G401 (cell line): ENCODE results near the gene ERCC6L. TPM values are rescaled to one million over a fixed set of nuclear protein-coding genes. Genes with fewer than 3 reads are reported as not detected.
"Not testable (repeated sequence)": the region's sequence is repeated elsewhere in the genome, so short reads cannot be mapped to it uniquely, and the experiment has no call there.

Experiments used
- DNase-seq: peaks from one replicate; pipeline ENCODE4 v3.0.0-alpha.2; 2015; ENCODE audit warnings: low spot score
- in situ Hi-C: cut with HindIII; loops from 2 replicates; pipeline ENCODE4 v1.10.0; 2016; ENCODE audit warnings: low sequenced_read_pairs, mixed read lengths
- total RNA-seq: library from RNA; depleted of rRNA; stranded (reverse); fragments of >200 nt; shearing (Covaris generic); gene quantifications from 2 replicates; pipeline ENCODE4 v1.2.3, GENCODE V29; 2014

Gene ERCC6L
- total RNA-seq, 1 experiment from 2014 or later, result 9.4 TPM

DNA sequence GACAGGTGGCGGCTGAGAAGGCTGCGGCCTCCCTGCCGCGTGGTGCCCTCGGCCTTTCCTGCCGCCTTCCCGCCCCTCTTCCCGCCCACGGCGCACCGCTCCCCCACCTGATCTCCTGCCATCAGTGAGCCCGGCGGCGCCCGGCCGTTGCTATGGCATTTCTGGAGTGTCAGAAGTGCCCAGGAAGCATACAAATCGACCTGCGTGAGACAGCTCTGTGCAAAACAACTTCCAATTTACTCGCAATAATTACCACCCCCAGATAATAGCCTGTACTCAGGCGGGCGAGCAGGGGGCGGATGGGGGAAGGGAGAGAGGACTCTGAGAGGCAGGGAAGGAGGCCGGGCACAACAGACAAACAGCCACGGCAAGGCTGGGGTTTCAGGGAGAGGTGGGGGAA is 16.6 kb upstream of the ERCC6L start:
- in situ Hi-C loops, result no loop called here
- DNase-seq, result peak; percentile 45

DNA sequence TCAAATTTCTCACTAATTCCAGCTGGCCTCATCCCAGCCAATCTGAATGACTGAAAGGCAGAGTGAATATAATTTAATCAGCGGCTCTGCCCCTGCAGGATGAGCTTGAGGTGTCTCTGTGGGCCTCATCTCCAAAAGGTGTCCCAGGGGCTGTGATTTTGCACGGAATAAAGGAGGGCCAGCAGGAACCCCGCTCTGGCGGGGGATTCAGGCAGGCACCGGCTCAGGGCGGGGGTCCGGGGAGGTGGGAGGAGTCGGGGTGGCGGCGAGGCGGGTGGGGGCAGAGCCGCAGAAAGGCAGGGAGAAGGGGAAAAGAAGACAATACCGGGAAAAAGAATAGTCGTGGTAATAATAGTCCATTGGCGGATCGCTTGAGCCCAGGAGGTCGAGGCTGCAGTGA is 16.0 kb upstream of the ERCC6L start:
- DNase-seq, result no peak
- in situ Hi-C loops, result no loop called here

DNA sequence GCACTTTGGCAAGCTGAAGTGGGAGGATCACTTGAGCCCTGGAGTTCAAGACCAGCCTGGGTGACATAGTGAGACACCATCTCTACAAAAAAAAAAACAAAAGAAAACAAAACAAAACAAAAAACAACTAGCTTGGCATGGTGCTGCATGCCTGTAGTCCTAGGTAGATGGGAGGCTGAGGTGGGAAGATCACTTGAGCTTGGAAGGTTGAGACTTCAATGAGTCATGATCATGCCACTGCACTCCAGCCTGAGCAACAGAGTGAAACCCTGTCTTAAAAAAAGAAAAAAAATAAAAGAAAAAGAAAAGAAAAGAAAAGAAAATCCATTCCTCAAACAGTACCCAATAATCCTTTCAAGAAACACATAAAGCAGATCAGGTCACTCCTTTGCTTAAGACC is 14.9 kb upstream of the ERCC6L start:
- no peak for DNase-seq
- in situ Hi-C loops, result no loop called here

DNA sequence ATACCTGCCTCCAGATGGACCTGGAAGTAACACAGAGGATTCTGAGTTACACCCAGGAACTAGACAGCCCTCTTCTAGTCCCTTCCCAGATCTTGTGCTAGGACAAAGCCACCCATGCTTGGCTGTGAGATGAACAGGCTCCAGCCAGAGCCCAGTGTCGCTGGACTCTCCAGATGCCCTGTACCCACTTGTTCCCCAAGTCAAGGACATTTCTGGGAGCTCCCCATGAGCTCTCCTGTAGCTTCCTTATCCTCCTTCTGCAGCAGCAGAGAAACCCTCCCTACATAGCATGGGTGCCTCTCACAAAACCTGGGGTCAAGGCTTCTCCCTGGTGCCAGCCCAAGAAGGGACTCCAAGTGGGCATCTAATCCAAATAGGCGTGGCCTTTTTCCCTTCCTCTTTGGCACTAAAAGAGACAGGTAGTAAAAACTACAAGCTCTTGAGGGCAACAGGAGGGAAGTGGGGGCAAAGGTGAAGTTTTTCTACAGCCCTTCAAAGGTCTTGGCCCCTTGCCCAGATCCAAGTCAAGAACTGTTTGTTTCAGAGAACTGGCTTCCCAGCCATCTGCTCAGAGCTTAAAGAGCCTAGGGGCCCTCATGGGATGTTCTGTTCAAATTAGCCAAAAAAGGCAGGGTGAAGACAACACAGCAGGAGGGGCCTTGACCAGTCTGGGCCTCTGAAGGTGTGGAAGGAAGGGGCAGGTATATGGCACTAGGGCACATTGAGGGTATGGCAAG is 8.5 kb upstream of the ERCC6L start:
- no peak for DNase-seq
- in situ Hi-C loops, result no loop called here

DNA sequence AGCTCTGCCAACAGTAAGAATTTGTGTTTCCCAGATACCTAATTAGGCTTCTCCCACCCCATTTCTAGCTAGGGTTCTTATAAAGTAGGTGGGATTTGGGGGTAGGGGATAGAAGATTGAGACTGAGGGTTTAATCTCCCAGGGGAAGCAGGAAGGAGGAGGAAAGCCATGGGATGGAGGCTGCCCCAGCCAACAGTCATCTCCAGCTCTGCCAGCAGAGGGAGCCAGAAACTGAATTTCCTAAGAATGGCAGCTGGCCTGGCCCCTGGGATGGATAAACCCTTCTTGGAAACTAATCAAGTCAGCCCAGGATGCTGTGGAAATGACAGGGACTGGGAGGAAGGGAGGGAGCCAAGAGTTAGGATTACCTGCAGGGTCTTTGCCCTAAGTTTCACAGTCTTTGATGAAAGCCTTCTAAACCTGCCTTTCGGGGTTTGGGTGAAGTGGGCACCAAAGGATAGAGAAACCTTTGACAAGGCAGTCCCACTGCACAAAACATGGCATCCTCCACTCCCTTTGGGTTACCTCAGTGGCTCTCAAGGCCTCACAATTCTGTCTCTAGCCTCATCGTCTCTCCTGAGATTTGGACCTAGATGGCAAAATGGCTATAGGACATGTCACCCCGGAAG is 6.7 kb upstream of the ERCC6L start:
- in situ Hi-C loops, result no loop called here
- DNase-seq, result peak; percentile 37

DNA sequence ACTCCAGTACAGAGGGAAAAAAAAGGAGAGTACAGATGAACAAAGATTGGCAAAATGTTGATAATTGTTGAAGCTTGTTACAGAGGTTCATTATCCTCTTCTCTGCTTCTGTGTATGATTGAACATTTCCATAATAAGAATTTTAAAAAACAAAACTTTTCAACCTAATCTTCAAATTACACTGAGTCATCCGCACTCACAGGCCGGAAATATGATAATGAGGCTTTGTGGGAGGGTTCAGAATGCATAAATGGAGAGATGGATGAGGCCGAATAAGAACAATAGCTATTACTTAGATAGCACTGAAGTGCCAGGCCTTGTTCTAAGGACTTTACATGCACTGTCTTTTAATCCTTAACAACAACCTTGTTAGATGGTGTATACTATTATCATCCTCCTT is 4.6 kb upstream of the ERCC6L start:
- in situ Hi-C loops, result no loop called here
- DNase-seq, result no peak

DNA sequence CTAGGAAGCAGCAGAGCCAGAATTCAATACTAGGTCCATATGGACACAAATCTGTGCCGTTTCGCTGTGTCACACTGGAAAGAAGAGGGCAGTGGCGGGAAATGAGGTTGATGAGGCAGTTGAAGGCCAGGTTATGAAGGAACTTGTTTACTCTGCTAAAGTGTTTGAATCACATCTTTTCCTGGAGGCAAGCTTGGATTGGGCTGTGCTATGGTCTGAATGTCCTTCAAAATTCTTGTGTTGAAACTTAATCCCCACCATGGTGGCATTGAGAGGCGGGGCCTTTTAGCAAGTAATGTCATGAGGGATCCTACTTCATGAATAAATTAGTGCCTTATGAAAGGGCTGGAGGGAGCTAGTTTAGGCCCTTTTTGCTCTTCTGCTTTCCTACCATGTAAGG is 2.1 kb upstream of the ERCC6L start:
- in situ Hi-C loops, result no loop called here
- no peak for DNase-seq

DNA sequence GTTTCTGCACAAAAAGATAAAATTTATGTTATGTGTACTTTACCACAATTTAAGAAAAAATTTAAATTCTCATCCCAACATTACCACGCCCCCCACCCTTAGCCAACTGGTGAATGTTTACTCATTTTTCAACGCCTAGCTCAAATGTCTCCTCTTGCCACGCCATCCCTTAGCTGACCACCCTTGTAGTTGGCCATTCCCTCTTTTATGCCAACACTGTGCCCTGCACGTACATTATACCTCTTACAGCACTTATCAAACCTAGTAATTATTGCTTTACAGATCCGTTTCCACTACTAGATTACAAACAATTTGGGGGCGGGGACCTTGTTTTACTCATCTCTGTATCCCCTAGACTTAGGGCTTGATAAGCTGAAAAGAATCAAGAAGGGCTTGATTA is 644 bp downstream of the ERCC6L start:
- no peak for DNase-seq

DNA sequence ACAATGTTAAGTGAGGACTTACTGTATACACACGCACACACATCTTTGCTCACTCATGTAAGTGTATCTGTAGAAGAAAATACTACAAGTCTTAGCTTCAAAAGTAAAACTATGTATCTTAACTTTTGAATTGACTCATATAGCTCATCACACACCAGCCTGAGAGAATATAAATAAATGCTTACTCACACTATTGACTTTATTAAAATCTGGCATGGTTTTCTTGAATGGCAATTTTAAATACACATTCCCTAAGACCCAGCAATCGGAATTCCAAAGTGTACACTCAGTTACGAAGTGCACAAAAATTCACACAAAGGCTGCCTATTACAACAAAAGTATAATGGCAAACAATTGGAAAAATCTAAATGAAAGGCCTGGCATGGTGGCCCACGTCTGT is 2.0 kb downstream of the ERCC6L start:
- in situ Hi-C loops, result no loop called here
- no peak for DNase-seq

More for the DNA sequence above, 644 bp downstream of the ERCC6L start:
- in situ Hi-C loops, result no loop called here

DNA sequence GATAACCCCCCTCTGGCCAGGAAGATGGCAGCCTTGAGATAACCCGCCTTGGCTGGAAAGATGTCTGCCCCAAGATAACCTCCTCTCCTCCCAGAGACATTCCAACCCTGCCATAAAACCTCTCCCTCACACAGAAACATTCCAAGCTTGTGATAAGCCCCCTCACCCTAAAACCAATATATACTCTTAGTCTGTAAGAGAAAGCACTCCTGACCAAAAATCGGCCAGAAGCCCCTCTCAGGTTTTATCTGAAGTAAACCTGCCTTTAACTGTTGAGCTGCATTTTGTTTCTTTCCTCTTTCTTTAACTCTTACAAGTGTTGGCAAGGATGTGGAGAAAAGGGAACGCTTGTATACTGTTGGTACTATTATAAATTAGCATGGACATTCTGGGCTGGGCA is 8.5 kb downstream of the ERCC6L start:
- in situ Hi-C loops, result no loop called here
- no peak for DNase-seq

DNA sequence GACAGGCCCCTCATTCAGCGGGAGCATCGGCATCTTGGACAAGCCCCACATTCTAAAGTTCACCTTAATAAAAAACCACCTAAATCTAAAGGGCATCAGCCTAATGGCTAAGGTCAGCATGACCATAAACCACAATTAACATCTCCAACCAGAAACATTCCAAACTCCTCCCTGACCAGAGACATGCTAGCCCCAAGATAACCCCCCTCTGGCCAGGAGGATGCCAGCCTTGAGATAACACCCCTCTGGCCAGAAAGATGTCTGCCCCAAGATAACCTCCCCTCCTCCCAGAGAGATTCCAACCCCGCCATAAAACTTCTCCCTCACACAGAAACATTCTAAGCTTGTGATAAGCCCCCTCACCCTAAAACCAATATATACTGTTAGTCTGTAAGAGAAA is 18.5 kb downstream of the ERCC6L start:
- DNase-seq, in situ Hi-C loops: not testable (repeated sequence)

DNA sequence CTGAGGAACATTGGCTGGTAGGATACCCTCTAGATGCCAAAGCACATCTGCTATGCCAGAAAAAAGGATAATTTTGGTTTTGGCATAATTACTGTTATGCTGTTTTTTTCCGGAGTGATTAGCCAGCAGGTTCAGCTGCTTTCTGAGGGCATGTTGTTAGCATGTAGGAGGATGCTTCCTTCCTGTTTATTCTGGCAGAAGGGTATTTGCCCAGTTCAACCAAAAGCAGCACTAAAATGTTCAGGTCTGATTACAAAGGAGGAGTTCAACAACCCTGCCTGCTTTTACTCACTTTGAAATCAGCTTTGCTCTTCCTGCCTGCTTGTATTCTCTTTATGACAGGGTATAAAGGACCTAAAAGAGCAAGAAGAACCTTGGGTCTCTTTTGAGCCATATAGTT is 21.9 kb downstream of the ERCC6L start:
- DNase-seq, result no peak
- in situ Hi-C loops, result no loop called here

DNA sequence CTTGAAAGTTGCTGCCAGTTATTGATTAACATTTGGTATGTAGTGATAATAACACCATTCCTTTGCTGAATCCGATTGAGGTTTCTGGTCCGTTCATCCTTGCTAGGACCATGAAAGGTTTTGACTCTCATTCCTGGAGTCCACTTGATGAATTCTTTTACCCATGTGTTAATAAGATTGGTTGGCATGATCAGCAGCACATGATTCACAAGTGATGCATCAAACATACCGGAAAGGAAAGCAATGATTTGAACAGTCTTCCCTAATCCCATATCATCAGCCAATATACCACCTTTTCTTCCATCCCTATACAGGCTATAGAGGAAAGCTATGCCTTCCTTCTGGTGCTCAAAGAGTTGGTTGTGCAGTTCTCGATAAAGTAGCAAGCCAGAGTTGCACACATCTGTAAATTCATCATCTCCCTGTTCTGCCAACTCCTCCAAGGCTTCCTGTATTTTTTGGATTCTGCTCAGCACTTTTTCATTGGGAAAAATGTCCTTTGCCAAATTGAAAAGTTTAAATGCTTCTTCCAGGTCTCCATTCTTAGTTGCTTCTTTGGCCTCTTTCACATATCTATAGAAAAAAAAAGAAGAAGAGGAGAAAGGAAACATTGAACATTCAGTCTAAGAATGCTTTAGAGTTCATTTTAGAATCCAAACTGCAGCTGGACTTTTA is 30.6 kb downstream of the ERCC6L start:
- in situ Hi-C loops, result no loop called here
- DNase-seq, result no peak

DNA sequence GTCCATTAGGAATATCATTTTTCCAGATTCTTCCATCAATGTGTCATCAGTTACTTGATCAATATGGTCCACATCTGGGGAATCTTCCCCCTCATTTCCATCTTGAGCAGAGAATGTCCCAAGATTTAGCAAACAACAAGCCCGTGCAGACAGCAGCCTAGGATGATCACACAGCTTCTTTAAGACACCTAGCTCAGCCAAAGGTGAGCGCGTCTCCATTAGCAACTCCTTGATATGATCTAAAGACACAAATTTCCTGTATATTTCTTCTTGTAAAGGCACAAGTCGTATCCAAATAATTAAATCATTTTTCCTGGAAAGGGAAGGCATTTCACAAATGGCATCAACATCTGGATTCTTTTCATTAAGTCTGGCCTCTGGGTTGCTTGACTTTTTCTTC is 31.5 kb downstream of the ERCC6L start:
- no peak for DNase-seq
- in situ Hi-C loops, result no loop called here

DNA sequence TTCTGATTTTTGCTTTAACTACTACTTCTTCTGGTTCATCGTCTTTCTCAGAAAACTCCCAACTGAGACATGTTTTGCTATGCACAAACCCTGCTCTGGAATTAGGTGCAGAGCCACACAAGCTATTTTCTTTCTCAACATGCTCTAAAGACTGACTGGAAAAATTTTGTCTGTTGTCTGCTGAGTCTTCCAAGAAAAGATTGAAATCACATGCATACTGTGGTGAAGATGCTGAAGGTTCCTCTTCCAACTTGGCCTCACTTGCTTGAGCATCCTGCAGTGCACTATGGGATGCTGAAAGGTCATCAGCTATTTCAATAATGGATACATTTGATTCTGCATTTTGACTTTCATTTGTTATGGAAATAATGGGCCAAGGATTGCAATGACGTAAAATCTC is 33.1 kb downstream of the ERCC6L start:
- no peak for DNase-seq
- in situ Hi-C loops, result no loop called here

DNA sequence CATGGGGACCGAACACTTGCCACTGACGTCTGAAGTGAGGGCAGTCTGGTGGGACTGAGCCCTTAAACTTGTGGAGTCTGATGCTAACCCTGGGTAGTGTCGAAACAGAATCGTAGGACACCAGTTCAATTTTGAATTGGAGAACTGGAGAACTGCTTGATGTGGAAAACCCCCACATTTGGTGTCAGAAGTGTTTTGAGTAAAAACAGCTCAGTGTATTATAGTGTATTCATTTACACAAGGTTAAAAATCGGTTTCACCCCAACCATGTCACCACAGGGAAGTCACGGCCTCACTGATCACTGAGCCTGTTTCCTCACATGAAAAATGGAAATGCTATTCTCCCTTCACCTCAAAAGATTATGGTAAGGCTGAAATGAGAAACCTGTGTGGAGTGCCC is 35.4 kb downstream of the ERCC6L start:
- in situ Hi-C loops, result no loop called here
- no peak for DNase-seq

DNA sequence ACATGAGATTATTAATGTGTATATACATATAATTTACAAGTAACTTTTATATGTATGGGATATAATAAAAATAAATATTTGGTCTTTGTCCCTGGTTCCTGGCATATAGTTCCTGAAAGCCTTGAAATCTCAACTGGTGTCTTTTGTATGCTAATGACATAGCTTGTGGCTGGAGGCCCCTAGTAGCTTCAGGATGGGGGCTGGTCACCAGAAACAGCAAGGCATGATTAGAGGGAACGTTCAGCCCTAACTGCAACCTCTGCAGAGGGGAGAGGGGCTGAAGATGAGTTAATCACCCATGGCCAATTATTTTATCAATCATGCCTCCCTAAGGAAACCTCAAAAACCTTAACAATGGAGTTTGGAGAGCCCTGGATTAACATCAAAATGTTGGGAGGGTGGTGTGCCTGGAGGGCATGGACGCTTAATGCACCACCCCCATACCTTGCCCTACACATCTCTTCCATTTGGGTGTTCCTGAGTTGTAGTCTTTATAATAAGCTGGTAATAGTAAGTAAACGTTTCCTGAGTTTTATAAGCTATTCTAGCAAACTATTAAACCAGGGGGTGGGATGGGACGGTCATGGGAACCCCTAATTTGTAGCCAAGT is 35.9 kb downstream of the ERCC6L start:
- in situ Hi-C loops, result no loop called here
- no peak for DNase-seq

DNA sequence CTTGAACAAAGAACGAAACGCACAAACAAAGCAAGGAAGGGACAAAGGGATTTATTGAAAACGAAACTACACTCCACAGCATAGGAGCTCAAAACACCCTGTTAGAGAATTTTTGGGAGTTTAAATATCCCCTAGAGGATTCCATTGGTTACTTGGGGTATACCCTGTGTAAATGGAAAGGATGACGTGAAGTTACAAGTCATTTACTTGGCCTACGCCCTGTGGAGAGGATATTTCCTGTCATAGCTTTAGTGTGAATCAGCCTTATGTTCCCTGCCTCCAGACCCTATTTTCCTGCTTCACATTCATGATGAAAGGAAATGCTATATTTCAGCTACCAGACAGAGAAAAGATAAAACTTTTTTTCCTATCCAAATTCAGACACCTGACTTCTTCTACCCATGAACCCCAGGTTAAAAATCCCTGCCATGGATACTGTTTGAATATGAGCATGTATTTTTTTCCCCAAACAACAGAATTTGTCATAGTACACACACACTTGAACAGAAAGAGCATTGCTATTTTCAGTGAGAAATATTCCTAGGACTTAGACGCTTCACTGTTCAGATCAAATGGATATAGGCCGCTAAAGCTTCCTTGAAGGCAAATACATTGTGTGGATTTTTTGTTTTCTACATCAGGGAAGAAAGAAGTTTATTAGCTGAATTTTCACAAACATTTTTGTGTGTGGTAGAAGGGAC is 36.8 kb downstream of the ERCC6L start:
- no peak for DNase-seq
- in situ Hi-C loops, result no loop called here

DNA sequence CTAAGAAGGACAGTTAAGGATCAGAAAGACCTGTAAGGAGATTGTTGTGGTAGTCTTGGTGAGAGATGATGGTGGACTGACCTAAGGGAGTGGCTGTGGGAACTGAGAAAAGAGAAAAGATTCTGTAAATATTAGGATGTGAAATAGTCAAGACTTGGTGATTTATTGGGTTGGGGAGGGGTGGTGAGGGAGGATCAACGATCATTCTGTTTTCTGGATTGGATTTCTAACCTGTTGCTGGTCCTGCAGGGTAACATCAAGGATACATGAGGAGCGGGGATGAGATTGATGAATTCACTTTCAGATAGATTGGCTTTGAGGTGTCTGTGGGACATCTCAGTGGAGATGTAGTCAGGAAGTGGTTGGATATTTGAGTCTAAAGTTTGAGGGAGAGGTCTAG is 55.9 kb downstream of the ERCC6L start:
- DNase-seq, result no peak
- in situ Hi-C loops, result no loop called here
